Liver (tissue), 9 donors: ENCODE data around the gene TWIST2. TPM values are rescaled to one million over a fixed set of nuclear protein-coding genes. Genes with fewer than 3 reads are reported as not detected.

Source experiments
- DNase-seq: peaks from one replicate; pipeline ENCODE4 v3.0.0-alpha.2; 2017; ENCODE audit warnings: low spot score
- H3K27ac ChIP-seq, 2 donors: one replicate each; pipeline ENCODE4 v1.7.0; 2013; ENCODE audit warnings: inconsistent platforms in 2 of 2, low read length in 2 of 2, control low read depth in 1 of 2, low read depth in 1 of 2, mild to moderate bottlenecking in 1 of 2
- H3K27me3 ChIP-seq, 4 donors: one replicate each; pipeline versions ENCODE4 v1.6.1 to v1.7.0; 2013; ENCODE audit warnings: low read length in 3 of 4, inconsistent platforms in 1 of 4, mild to moderate bottlenecking in 1 of 4, moderate library complexity in 1 of 4; ENCODE audit not compliant: control insufficient read depth in 4 of 4, insufficient read depth in 4 of 4
- H3K36me3 ChIP-seq, 4 donors: one replicate each; pipeline versions ENCODE4 v1.6.1 to v1.7.0; 2013; ENCODE audit warnings: low read length in 3 of 4, mild to moderate bottlenecking in 3 of 4, low read depth in 1 of 4, moderate library complexity in 1 of 4; ENCODE audit not compliant: control insufficient read depth in 4 of 4, insufficient read depth in 3 of 4
- H3K4me1 ChIP-seq, 4 donors: one replicate each; pipeline versions ENCODE4 v1.6.1 to v1.7.0; 2013; ENCODE audit warnings: low read length in 3 of 4, mild to moderate bottlenecking in 3 of 4, moderate library complexity in 1 of 4; ENCODE audit not compliant: control insufficient read depth in 4 of 4, insufficient read depth in 4 of 4
- H3K4me3 ChIP-seq, 3 donors: one replicate each; pipeline versions ENCODE4 v1.6.1 to v1.7.0; 2013; ENCODE audit warnings: low read length in 3 of 3, control low read depth in 1 of 3, low read depth in 1 of 3, mild to moderate bottlenecking in 1 of 3
- H3K9ac ChIP-seq, 2 donors: one replicate each; pipeline ENCODE4 v1.7.0; 2013; ENCODE audit warnings: low read length in 2 of 2, mild to moderate bottlenecking in 2 of 2, moderate library complexity in 2 of 2, control low read depth in 1 of 2, low read depth in 1 of 2
- H3K9me3 ChIP-seq, 4 donors: one replicate each; pipeline versions ENCODE4 v1.6.1 to v1.7.0; 2013; ENCODE audit warnings: low read length in 3 of 4; ENCODE audit not compliant: control insufficient read depth in 4 of 4
- EGR1 ChIP-seq, 2 donors: IDR thresholded peaks; 2 replicates each; pipeline ENCODE4 v1.6.1; 2016 to 2018; ENCODE audit warnings: antibody characterized with exemption in 2 of 2, low read depth in 2 of 2
- FOXA1 ChIP-seq: IDR thresholded peaks from 2 replicates; pipeline ENCODE4 v1.6.1; 2016; ENCODE audit warnings: antibody characterized with exemption
- FOXA2 ChIP-seq: IDR thresholded peaks from 2 replicates; pipeline ENCODE4 v1.6.1; 2016; ENCODE audit warnings: antibody characterized with exemption
- GABPA ChIP-seq, 2 donors: IDR thresholded peaks in 1 of 2; conservative IDR thresholded peaks in 1 of 2; 2 replicates each; pipeline ENCODE4 v1.6.1; 2016; ENCODE audit warnings: antibody characterized with exemption in 2 of 2, mild to moderate bottlenecking in 1 of 2, moderate library complexity in 1 of 2
- HNF4A ChIP-seq, 2 donors: conservative IDR thresholded peaks; 2 replicates each; pipeline ENCODE4 v1.6.1; 2016; ENCODE audit warnings: antibody characterized with exemption in 2 of 2, mild to moderate bottlenecking in 2 of 2
- HNF4G ChIP-seq: IDR thresholded peaks from 2 replicates; pipeline ENCODE4 v1.6.1; 2016; ENCODE audit warnings: antibody characterized with exemption
- JUND ChIP-seq, 2 donors: IDR thresholded peaks; 2 replicates each; pipeline ENCODE4 v1.6.1; 2016; ENCODE audit warnings: antibody characterized with exemption in 2 of 2
- RAD21 ChIP-seq, 2 donors: IDR thresholded peaks; 2 replicates each; pipeline ENCODE4 v1.6.1; 2016; ENCODE audit warnings: antibody characterized with exemption in 2 of 2, mild to moderate bottlenecking in 2 of 2
- RXRA ChIP-seq, 2 donors: IDR thresholded peaks; 2 replicates each; pipeline ENCODE4 v1.6.1; 2017 to 2018; ENCODE audit warnings: antibody characterized with exemption in 2 of 2, mild to moderate bottlenecking in 1 of 2
- SP1 ChIP-seq: IDR thresholded peaks from 2 replicates; pipeline ENCODE4 v1.6.1; 2018; ENCODE audit warnings: antibody characterized with exemption, mild to moderate bottlenecking
- WGBS: extraction: QIAGEN DNeasy Blood & Tissue Kit; methylation state at CpG from one replicate; pipeline ENCODE4 v1.1.7; 2013; 5-methylcytosine and 5-hydroxymethylcytosine counted together
- polyA plus RNA-seq, 2 donors: library from polyadenylated mRNA; stranded (reverse) in 1 of 2; unstranded in 1 of 2; fragments of 200-250 nt in 1 of 2; fragments of >200 nt in 1 of 2; fragmentation: Nextera tagmentation in 1 of 2; extraction: Ambion mirVana in 1 of 2; gene quantifications; one replicate each; pipeline versions ENCODE4 v1.2.1 to v1.2.3, GENCODE V29; 2013 to 2015
- total RNA-seq, 2 donors: library from RNA; depleted of rRNA; stranded (reverse); fragments of >200 nt; gene quantifications; one replicate each; pipeline ENCODE4 v1.2.3, GENCODE V29; 2014
- TF ChIP-seq, protein P1 (sequence below): IDR thresholded peaks from 2 replicates; pipeline ENCODE4 v1.6.1; 2016; ENCODE audit warnings: antibody characterized with exemption
- TF ChIP-seq, protein P2 (sequence below): IDR thresholded peaks from 2 replicates; pipeline ENCODE4 v1.6.1; 2016; ENCODE audit warnings: antibody characterized with exemption, mild to moderate bottlenecking
- TF ChIP-seq, protein P3 (sequence below): IDR thresholded peaks from 2 replicates; pipeline ENCODE4 v1.6.1; 2016; ENCODE audit warnings: antibody characterized with exemption
- TF ChIP-seq, protein P4 (sequence below): IDR thresholded peaks from 2 replicates; pipeline ENCODE4 v1.6.1; 2016; ENCODE audit warnings: antibody characterized with exemption
- donor health status: healthy.
- donor health status: healthy.
- donor health status: healthy.
- donor health status: healthy.
- donor health status: healthy.

Gene TWIST2
- total and polyA plus RNA-seq, 4 donors = 0.17 to 0.20 (median 0.19) TPM; not detected in 1

DNA sequence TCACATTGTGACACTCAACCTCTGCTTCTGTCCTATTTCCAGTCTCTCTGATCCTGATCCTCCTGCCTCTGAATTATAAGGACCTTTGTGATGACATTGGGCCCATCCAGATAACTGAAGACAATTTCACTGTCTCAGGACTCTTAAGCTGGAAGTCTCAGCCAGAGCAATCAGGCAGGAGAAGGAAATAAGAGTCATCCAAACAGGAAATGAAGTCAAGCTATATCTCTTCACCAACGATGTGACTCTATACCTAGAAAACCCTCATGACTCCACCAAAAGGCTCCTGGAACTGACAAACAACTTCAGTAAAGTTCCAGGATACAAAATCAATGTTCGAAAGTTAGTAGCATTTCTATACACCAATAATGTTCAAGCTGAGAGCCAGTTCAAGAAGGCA lies 29.3 kb upstream of the TWIST2 start:
- peaks cover 0 to 5% (median 2%) of the 10 kb centered on the region in 4 donors for H3K27me3 ChIP-seq
- 56% methylated on average over 2 of the region's 2 CpGs for WGBS
- no peaks in the 10 kb centered on the region for H3K36me3 ChIP-seq

DNA sequence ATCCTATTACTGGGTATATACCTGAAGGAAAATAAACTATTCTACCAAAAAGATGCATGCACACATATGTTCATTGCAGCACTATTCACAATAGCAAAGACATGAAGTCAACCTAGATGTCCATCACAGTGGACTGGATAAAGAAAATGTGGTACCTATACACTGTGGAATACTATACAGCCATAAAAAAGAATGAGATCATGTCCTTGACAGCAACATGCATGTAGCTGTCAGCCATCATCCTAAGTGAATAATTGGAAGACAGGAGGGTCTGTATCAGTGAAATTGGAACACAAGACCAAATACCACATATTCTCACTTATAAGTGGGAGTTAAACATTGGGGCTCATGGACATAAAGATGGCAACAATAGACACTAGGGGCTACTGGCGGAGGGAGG lies 27.7 kb upstream of the TWIST2 start:
- H3K36me3 ChIP-seq = no peaks in the 10 kb centered on the region
- H3K4me3 ChIP-seq = no peak overlapping the region
- peaks cover 3 to 15% (median 9%) of the 10 kb centered on the region in 4 donors for H3K9me3 ChIP-seq
- no peak overlapping the region for H3K27ac ChIP-seq
- WGBS = 75% methylated on average over 1 of the region's 1 CpG
- TF ChIP-seq SP1 = no peak
- no peak for TF ChIP-seq RXRA (IDR thresholded peaks at IDR 0.05)
- TF ChIP-seq EGR1 (IDR thresholded peaks at IDR 0.05; ENCODE audit: low read depth in 2 of 2) = no peak
- no peak for TF ChIP-seq GABPA (IDR thresholded peaks at IDR 0.05 in 1 of 2, conservative IDR thresholded peaks at IDR 0.05 in 1 of 2)
- no peak for TF ChIP-seq RAD21 (IDR thresholded peaks at IDR 0.05)
- TF ChIP-seq, protein P1, sequence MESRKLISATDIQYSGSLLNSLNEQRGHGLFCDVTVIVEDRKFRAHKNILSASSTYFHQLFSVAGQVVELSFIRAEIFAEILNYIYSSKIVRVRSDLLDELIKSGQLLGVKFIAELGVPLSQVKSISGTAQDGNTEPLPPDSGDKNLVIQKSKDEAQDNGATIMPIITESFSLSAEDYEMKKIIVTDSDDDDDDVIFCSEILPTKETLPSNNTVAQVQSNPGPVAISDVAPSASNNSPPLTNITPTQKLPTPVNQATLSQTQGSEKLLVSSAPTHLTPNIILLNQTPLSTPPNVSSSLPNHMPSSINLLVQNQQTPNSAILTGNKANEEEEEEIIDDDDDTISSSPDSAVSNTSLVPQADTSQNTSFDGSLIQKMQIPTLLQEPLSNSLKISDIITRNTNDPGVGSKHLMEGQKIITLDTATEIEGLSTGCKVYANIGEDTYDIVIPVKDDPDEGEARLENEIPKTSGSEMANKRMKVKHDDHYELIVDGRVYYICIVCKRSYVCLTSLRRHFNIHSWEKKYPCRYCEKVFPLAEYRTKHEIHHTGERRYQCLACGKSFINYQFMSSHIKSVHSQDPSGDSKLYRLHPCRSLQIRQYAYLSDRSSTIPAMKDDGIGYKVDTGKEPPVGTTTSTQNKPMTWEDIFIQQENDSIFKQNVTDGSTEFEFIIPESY = no peak
- TF ChIP-seq, protein P2, sequence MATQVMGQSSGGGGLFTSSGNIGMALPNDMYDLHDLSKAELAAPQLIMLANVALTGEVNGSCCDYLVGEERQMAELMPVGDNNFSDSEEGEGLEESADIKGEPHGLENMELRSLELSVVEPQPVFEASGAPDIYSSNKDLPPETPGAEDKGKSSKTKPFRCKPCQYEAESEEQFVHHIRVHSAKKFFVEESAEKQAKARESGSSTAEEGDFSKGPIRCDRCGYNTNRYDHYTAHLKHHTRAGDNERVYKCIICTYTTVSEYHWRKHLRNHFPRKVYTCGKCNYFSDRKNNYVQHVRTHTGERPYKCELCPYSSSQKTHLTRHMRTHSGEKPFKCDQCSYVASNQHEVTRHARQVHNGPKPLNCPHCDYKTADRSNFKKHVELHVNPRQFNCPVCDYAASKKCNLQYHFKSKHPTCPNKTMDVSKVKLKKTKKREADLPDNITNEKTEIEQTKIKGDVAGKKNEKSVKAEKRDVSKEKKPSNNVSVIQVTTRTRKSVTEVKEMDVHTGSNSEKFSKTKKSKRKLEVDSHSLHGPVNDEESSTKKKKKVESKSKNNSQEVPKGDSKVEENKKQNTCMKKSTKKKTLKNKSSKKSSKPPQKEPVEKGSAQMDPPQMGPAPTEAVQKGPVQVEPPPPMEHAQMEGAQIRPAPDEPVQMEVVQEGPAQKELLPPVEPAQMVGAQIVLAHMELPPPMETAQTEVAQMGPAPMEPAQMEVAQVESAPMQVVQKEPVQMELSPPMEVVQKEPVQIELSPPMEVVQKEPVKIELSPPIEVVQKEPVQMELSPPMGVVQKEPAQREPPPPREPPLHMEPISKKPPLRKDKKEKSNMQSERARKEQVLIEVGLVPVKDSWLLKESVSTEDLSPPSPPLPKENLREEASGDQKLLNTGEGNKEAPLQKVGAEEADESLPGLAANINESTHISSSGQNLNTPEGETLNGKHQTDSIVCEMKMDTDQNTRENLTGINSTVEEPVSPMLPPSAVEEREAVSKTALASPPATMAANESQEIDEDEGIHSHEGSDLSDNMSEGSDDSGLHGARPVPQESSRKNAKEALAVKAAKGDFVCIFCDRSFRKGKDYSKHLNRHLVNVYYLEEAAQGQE = no peak
- peaks cover 0 to 5% (median 2%) of the 10 kb centered on the region in 4 donors for H3K27me3 ChIP-seq
- H3K4me1 ChIP-seq = no peaks in the 10 kb centered on the region
- DNase-seq = no peak
- no peak overlapping the region for H3K9ac ChIP-seq

More for the DNA sequence above, 29.3 kb upstream of the TWIST2 start:
- no peak overlapping the region for H3K4me3 ChIP-seq
- H3K9me3 ChIP-seq = peaks cover 0 to 5% (median 3%) of the 10 kb centered on the region in 4 donors
- H3K27ac ChIP-seq = no peak overlapping the region
- no peak overlapping the region for H3K9ac ChIP-seq
- no peak for DNase-seq
- TF ChIP-seq, protein P3, sequence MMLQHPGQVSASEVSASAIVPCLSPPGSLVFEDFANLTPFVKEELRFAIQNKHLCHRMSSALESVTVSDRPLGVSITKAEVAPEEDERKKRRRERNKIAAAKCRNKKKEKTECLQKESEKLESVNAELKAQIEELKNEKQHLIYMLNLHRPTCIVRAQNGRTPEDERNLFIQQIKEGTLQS = no peak
- no peak for TF ChIP-seq HNF4A (conservative IDR thresholded peaks at IDR 0.05)
- no peaks in the 10 kb centered on the region for H3K4me1 ChIP-seq

DNA sequence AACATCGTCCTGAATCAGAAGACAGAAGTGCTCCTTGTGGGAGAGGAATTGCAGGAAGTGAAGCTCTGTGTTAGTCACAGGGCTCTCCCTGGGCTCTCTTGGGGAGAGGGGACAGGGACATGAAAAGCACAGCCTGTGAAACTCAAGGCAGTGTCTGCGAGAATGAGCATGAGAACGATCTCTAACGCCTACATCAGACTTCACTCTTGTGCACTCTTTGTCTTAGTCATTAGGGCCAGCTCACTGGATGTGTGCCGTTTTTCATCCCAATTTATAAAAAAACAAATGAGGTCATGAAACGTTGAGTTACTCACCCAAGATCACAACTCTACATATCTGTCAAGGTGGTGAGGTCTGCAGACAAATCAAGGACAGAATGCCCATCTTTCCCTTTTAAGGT lies 27.0 kb upstream of the TWIST2 start:
- no peak overlapping the region for H3K9ac ChIP-seq
- H3K9me3 ChIP-seq = peaks cover 3 to 15% (median 9%) of the 10 kb centered on the region in 4 donors
- no peak for DNase-seq
- H3K27ac ChIP-seq = no peak overlapping the region
- peaks cover 0 to 5% (median 2%) of the 10 kb centered on the region in 4 donors for H3K27me3 ChIP-seq
- no peaks in the 10 kb centered on the region for H3K4me1 ChIP-seq
- no peak overlapping the region for H3K4me3 ChIP-seq
- 72% methylated on average over 6 of the region's 6 CpGs for WGBS
- H3K36me3 ChIP-seq = no peaks in the 10 kb centered on the region
- TF ChIP-seq, protein P3 = no peak
- TF ChIP-seq SP1 = no peak
- TF ChIP-seq HNF4A (conservative IDR thresholded peaks at IDR 0.05) = no peak
- TF ChIP-seq JUND (IDR thresholded peaks at IDR 0.05) = no peak
- TF ChIP-seq RXRA (IDR thresholded peaks at IDR 0.05) = no peak
- TF ChIP-seq, protein P4, sequence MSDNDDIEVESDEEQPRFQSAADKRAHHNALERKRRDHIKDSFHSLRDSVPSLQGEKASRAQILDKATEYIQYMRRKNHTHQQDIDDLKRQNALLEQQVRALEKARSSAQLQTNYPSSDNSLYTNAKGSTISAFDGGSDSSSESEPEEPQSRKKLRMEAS = no peak
- TF ChIP-seq GABPA (IDR thresholded peaks at IDR 0.05 in 1 of 2, conservative IDR thresholded peaks at IDR 0.05 in 1 of 2) = no peak
- no peak for TF ChIP-seq RAD21 (IDR thresholded peaks at IDR 0.05)
- no peak for TF ChIP-seq FOXA2
- no peak for TF ChIP-seq HNF4G
- TF ChIP-seq EGR1 (IDR thresholded peaks at IDR 0.05; ENCODE audit: low read depth in 2 of 2) = no peak
- TF ChIP-seq, protein P1 = no peak
- TF ChIP-seq, protein P2 = no peak
- TF ChIP-seq FOXA1 = no peak
